GM12891 (cell line): ENCODE measurements around the gene TBC1D22A.

Source experiments
- POLR2A ChIP-seq: IDR thresholded peaks from 2 replicates; pipeline ENCODE4 v1.6.1; 2011; ENCODE audit warnings: low read depth, low read length, control low read depth
- POLR2AphosphoS5 ChIP-seq: IDR thresholded peaks from 2 replicates; pipeline ENCODE4 v1.6.1; 2011; ENCODE audit warnings: low read depth, low read length, control low read depth
- POU2F2 ChIP-seq: IDR thresholded peaks from 2 replicates; pipeline ENCODE4 v1.6.1; 2011; ENCODE audit warnings: low read depth, mild to moderate bottlenecking, control low read depth, low read length, moderate library complexity
- TAF1 ChIP-seq: IDR thresholded peaks from 2 replicates; pipeline ENCODE4 v1.6.1; 2011; ENCODE audit warnings: low read depth, low read length, control low read depth

DNA sequence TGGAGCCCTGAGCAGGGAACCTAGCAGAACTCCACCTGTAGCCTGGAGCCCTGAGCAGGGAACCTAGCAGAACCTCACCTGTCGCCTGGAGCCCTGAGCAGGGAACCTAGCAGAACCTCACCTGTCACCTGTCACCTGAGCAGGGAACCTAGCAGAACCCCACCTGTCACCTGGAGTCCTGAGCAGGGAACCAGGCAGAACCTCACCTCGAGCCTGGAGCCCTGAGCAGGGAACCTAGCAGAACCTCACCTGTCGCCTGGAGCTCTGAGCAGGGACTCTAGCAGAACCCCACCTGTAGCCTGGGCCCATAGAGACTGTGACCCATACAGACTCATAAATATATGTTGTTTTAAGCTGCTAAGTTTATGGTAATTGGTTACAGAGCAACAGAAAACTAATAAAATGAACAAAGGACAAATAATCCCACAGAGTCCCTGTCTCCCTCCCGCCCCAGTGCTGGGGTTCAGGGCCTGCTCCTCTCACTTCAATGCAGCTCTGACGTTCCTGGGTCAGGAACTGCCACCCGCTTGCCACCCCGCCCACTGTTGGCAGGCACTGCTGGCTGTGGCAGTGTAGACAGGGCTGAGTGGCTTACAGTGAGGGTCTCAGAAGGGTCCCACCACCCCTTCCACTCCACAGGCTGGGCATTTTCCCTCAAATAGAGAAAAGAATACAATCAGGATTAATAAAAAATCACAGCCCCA lies 259.1 kb downstream of the TBC1D22A start:
- TF ChIP-seq POLR2AphosphoS5: no peak
- no peak for TF ChIP-seq POLR2A
- no peak for TF ChIP-seq TAF1
- no peak for TF ChIP-seq POU2F2
